A549 (cell line): Measurements from ENCODE around the gene ATP1B1. TPM values are rescaled to one million over a fixed set of nuclear protein-coding genes. Genes with fewer than 3 reads are reported as not detected.

Experiments
- ATAC-seq, 2 experiments: fragments of 200-7000 bp in 1 of 2; fragments of >200 bp in 1 of 2; cut with Nextera tagmentation in 1 of 2; cut with Tn5 transposase in 1 of 2; 3 replicates each; pipeline versions ENCODE4 v1.8.0 to v1.9.1; 2018 to 2020; ENCODE audit warnings: mild to moderate bottlenecking in 1 of 2, moderate library complexity in 1 of 2
- CTCF ChIA-PET: fragments of 300-600 bp; sonication (Branson Sonifier 250); formaldehyde crosslinking; extraction: SDS; loops from one replicate; lab custom pipeline; 2021; ENCODE audit warnings: antibody characterized with exemption, inconsistent platforms; lab: Yijun Ruan, JAX
- POLR2A ChIA-PET: fragments of 350-600 bp; formaldehyde crosslinking; extraction: SDS; loops from one replicate; lab custom pipeline; 2021; ENCODE audit warnings: antibody characterized with exemption, inconsistent platforms; lab: Yijun Ruan, JAX
- DNase-seq, 2 experiments: peaks; one replicate each; pipeline versions ENCODE4 v3.0.0 to v3.0.0-alpha.2; 2011 to 2016; ENCODE audit warnings: low read depth in 1 of 2, low spot score in 1 of 2
- FAIRE-seq: peaks from 2 replicates; lab custom pipeline; 2011; peaks lifted over from hg19 to GRCh38; lab: Jason Lieb, UNC
- H3K27ac ChIP-seq, 2 experiments: fragments of >200 bp; sonication (Bioruptor Twin); formaldehyde crosslinking; 3 replicates each; pipeline ENCODE4 v1.5.1; 2016 to 2017
- H3K4me1 ChIP-seq: fragments of >200 bp; sonication (Bioruptor Twin); formaldehyde crosslinking; 3 replicates; pipeline ENCODE4 v1.6.1; 2016
- H3K4me2 ChIP-seq: fragments of >200 bp; sonication (Bioruptor Twin); formaldehyde crosslinking; 3 replicates; pipeline ENCODE4 v1.6.1; 2016
- H3K4me3 ChIP-seq: fragments of >200 bp; sonication (Bioruptor Twin); formaldehyde crosslinking; 3 replicates; pipeline ENCODE4 v1.5.1; 2016
- H3K9me3 ChIP-seq: fragments of >200 bp; sonication (Bioruptor Twin); formaldehyde crosslinking; 3 replicates; pipeline ENCODE4 v1.6.1; 2016
- BHLHE40 ChIP-seq: IDR thresholded peaks from 2 replicates; pipeline ENCODE4 v1.6.1; 2012; ENCODE audit warnings: low read depth, low read length, inconsistent platforms
- CHD2 ChIP-seq: fragments of 150-350 bp; IDR thresholded peaks from 2 replicates; pipeline ENCODE4 v1.6.1; 2014; ENCODE audit warnings: low read length; ENCODE audit not compliant: partially characterized antibody
- EHF ChIP-seq: fragments of 250-450 bp; sonication (Bioruptor Pico); IDR thresholded peaks from 2 replicates; pipeline ENCODE4 v1.5.0; 2020; ENCODE audit warnings: mild to moderate bottlenecking
- EHMT2 ChIP-seq: fragments of 200-600 bp; sonication (generic); IDR thresholded peaks from 2 replicates; pipeline ENCODE4 v1.6.1; 2016; ENCODE audit warnings: antibody characterized with exemption, low read depth, mild to moderate bottlenecking, moderate library complexity
- ELK1 ChIP-seq: fragments of 150-350 bp; IDR thresholded peaks from 2 replicates; pipeline ENCODE4 v1.6.1; 2014; ENCODE audit warnings: low read depth, mild to moderate bottlenecking, low read length
- FOSL2 ChIP-seq, 2 experiments: fragments of 450-650 bp in 1 of 2; fragments of >200 bp in 1 of 2; sonication (Bioruptor Twin) in 1 of 2; formaldehyde crosslinking; IDR thresholded peaks; 2 replicates each; pipeline versions ENCODE4 v1.5.0 to v1.6.1; 2016 to 2020; ENCODE audit warnings: mild to moderate bottlenecking in 1 of 2, moderate library complexity in 1 of 2
- HDAC2 ChIP-seq: fragments of 200-600 bp; sonication (generic); IDR thresholded peaks from 2 replicates; pipeline ENCODE4 v1.6.1; 2016
- HMGXB4 ChIP-seq: fragments of 250-450 bp; sonication (Bioruptor Pico); IDR thresholded peaks from 2 replicates; pipeline ENCODE4 v1.5.0; 2021; ENCODE audit warnings: mild to moderate bottlenecking, moderate library complexity, borderline replicate concordance
- KDM1A ChIP-seq: fragments of 200-600 bp; sonication (generic); IDR thresholded peaks from 2 replicates; pipeline ENCODE4 v1.6.1; 2016; ENCODE audit warnings: low read depth, mild to moderate bottlenecking
- MYC ChIP-seq: IDR thresholded peaks from 2 replicates; pipeline ENCODE4 v1.6.1; 2012; ENCODE audit warnings: mild to moderate bottlenecking, inconsistent platforms, low read length, improper control_type of control experiment, borderline replicate concordance
- NR3C1 ChIP-seq: fragments of >200 bp; sonication (Bioruptor Twin); formaldehyde crosslinking; IDR thresholded peaks from 3 replicates; pipeline ENCODE4 v1.6.1; 2017
- PHF8 ChIP-seq: fragments of 200-600 bp; sonication (generic); IDR thresholded peaks from 2 replicates; pipeline ENCODE4 v1.6.1; 2016; ENCODE audit warnings: low read depth, mild to moderate bottlenecking, antibody characterized with exemption, moderate library complexity, borderline replicate concordance
- POLR2A ChIP-seq: IDR thresholded peaks from 2 replicates; pipeline ENCODE4 v1.6.1; 2012; ENCODE audit warnings: mild to moderate bottlenecking, low read length
- RARB ChIP-seq: fragments of 250-450 bp; sonication (Bioruptor Pico); IDR thresholded peaks from 2 replicates; pipeline ENCODE4 v1.8.0; 2021; ENCODE audit warnings: mild to moderate bottlenecking, moderate library complexity
- RCOR1 ChIP-seq: fragments of 150-350 bp; IDR thresholded peaks from 2 replicates; pipeline ENCODE4 v1.6.1; 2014; ENCODE audit warnings: antibody characterized with exemption, low read length, low read depth
- SMC3 ChIP-seq: fragments of >200 bp; sonication (Bioruptor Twin); formaldehyde crosslinking; IDR thresholded peaks from 3 replicates; pipeline ENCODE4 v1.6.1; 2018; ENCODE audit warnings: inconsistent platforms
- TFCP2L1 ChIP-seq: fragments of 250-450 bp; sonication (Bioruptor Pico); IDR thresholded peaks from 2 replicates; pipeline ENCODE4 v1.5.0; 2021; ENCODE audit warnings: mild to moderate bottlenecking
- ZC3H11A ChIP-seq: fragments of 450-650 bp; IDR thresholded peaks from 2 replicates; pipeline ENCODE4 v1.6.1; 2014; ENCODE audit warnings: antibody characterized with exemption, mild to moderate bottlenecking
- WGBS: methylation state at CpG from one replicate; pipeline ENCODE4 v1.1.6; 2017; ENCODE audit errors: missing lambda C conversion rate; 5-methylcytosine and 5-hydroxymethylcytosine counted together
- polyA plus RNA-seq, 4 experiments: library from polyadenylated mRNA; depleted of rRNA in 3 of 4; stranded (reverse); fragments of >200 nt; fragmentation: RNase III in 1 of 4; extraction: RNeasy Plus Mini Kit Qiagen cat#74134 plus additional on column Dnase treatment in 1 of 4; gene quantifications; 2 replicates in 3 of 4; 3 replicates in 1 of 4; pipeline ENCODE4 v1.2.3, GENCODE V29; 2011 to 2017
- TF ChIP-seq, protein P1 (sequence below): fragments of 200-600 bp; sonication (generic); IDR thresholded peaks from 2 replicates; pipeline ENCODE4 v1.6.1; 2016; ENCODE audit warnings: antibody characterized with exemption, mild to moderate bottlenecking, moderate library complexity

The ATP1B1 gene
- polyA plus RNA-seq, 2 of the 4 experiments (the other 2 are of a cell fraction): 303 to 377 TPM

DNA sequence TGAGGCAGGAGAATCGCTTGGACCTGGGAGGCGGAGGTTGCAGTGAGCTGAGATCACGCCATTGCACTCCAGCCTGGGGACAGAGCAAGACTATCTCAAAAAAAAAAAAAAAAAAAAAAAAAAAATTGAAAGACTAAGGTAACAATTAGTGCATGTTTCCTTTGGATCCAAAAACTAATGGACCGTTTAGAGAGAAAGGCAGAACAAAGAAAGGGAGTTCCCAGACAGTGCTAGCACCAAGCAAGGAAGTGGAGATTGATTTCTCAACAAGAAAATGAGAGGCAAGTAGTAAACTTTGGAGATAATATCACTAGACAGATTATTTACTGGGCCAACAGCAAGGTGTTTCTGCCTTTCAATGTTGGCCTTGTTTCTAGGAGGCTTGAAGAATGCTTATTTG, 24.2 kb downstream of the ATP1B1 start (continued):
- TF ChIP-seq HMGXB4 (CRISPR knock-in tag) (no peak), PHF8 (no peak), MYC (no peak), KDM1A (no peak), FOSL2 (IDR thresholded peaks at IDR 0.05) (no peak), FOSL2 (CRISPR knock-in tag; IDR thresholded peaks at IDR 0.05) (no peak), POLR2A (no peak), BHLHE40 (no peak), EHMT2 (no peak)

DNA sequence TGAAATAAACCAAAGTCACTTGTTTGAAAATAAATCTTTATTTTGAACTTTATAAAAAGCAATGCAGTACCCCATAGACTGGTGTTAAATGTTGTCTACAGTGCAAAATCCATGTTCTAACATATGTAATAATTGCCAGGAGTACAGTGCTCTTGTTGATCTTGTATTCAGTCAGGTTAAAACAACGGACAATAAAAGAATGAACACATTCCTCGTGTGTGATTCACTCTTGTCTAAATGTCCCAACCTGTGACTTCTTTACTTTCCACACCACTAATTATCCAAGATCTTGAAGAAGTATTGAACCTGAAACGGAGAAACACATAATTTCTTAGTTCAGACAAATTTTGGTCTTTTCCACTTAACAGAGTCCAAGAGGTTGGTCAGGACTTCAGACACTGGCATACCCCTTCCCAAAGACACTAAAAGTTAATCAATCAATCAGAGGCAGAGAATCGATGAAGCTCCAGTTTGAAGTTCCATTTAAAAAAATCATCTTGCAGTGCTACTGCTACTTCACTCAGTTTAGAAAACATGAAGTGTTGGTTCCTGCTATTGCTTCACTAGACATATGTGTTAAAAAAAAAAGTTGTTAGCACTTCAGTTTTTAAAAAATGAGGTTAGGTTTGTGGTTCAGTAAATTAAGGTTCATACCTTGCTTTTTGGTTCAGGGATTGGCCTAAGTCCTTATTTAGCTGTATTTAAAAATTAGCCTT, 26.2 kb downstream of the ATP1B1 start:
- 37% methylated on average over 4 of the region's 4 CpGs for WGBS
- H3K27ac ChIP-seq: peak overlapping the region; percentile 10 to 48; a peak in 4 of 6 replicates
- FAIRE-seq (no peak), ATAC-seq (no peak), DNase-seq (no peak)
- H3K4me1 ChIP-seq: peaks cover 66% of the 10 kb centered on the region
- ChIA-PET CTCF (interaction anchor here (1.7 to 2.1 kb wide), 4 partner anchors 8 to 529 kb away, joined by 4 to 8 read pairs (median 6); no protein-coding TSS in a partner anchor), POLR2A (no interaction called here)
- H3K9me3 ChIP-seq: no peaks in the 10 kb centered on the region
- no peak overlapping the region for H3K4me3 ChIP-seq
- TF ChIP-seq FOSL2 (IDR thresholded peaks at IDR 0.05) (no peak), FOSL2 (CRISPR knock-in tag; IDR thresholded peaks at IDR 0.05) (0 out of 2 replicates have a peak, but pooled peaks have one; percentile 7), RARB (no peak), HDAC2 (no peak)
- peak overlapping the region; percentile 55 for H3K4me2 ChIP-seq

DNA sequence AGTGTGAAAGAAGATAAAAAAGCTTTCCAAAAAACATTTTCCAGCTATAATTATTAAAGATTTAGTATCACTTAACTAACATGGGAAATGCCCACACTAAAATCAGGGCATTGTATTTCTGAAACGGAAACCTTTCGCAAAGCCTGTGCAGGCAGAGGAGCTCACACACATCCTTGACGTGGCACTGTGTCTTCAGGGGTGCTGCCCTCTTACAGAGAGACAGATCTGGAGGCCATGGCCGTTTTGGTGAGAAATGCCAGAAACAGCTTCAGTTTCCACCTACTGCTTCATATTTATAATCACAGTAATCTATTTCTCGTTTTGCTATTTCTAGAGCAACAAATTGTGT, 26.7 kb downstream of the ATP1B1 start:
- no peaks in the 10 kb centered on the region for H3K9me3 ChIP-seq
- H3K4me1 ChIP-seq: peaks cover 61% of the 10 kb centered on the region
- WGBS: 71% methylated on average over 5 of the region's 5 CpGs
- no peak overlapping the region for H3K4me3 ChIP-seq
- ChIA-PET CTCF (interaction anchor here (1.1 to 2.1 kb wide), 5 partner anchors 9 to 530 kb away, joined by 3 to 8 read pairs (median 5); no protein-coding TSS in a partner anchor), POLR2A (no interaction called here)
- no peak overlapping the region for H3K4me2 ChIP-seq
- peak overlapping the region in 1 of 2 experiments; percentile 52; a peak in 2 of 6 replicates for H3K27ac ChIP-seq
- TF ChIP-seq TFCP2L1: no peak
- TF ChIP-seq ELK1: no peak
- no peak for TF ChIP-seq EHF (CRISPR knock-in tag)
- TF ChIP-seq RCOR1: no peak
- TF ChIP-seq SMC3: no peak
- TF ChIP-seq EHMT2: no peak
- TF ChIP-seq ZC3H11A: no peak
- no peak for TF ChIP-seq NR3C1
- TF ChIP-seq, protein P1, sequence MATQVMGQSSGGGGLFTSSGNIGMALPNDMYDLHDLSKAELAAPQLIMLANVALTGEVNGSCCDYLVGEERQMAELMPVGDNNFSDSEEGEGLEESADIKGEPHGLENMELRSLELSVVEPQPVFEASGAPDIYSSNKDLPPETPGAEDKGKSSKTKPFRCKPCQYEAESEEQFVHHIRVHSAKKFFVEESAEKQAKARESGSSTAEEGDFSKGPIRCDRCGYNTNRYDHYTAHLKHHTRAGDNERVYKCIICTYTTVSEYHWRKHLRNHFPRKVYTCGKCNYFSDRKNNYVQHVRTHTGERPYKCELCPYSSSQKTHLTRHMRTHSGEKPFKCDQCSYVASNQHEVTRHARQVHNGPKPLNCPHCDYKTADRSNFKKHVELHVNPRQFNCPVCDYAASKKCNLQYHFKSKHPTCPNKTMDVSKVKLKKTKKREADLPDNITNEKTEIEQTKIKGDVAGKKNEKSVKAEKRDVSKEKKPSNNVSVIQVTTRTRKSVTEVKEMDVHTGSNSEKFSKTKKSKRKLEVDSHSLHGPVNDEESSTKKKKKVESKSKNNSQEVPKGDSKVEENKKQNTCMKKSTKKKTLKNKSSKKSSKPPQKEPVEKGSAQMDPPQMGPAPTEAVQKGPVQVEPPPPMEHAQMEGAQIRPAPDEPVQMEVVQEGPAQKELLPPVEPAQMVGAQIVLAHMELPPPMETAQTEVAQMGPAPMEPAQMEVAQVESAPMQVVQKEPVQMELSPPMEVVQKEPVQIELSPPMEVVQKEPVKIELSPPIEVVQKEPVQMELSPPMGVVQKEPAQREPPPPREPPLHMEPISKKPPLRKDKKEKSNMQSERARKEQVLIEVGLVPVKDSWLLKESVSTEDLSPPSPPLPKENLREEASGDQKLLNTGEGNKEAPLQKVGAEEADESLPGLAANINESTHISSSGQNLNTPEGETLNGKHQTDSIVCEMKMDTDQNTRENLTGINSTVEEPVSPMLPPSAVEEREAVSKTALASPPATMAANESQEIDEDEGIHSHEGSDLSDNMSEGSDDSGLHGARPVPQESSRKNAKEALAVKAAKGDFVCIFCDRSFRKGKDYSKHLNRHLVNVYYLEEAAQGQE: no peak; the same call in 1 of the 2 replicates
- no peak for TF ChIP-seq KDM1A
- no peak for TF ChIP-seq CHD2
- DNase-seq (no peak), FAIRE-seq (no peak), ATAC-seq (no peak)
